K562 (cell line): Measurements from ENCODE around the gene DGKZ. TPM values are rescaled to one million over a fixed set of nuclear protein-coding genes. Genes with fewer than 3 reads are reported as not detected.

Source experiments
- ARID2 ChIP-seq: fragments of 450-650 bp; IDR thresholded peaks from 2 replicates; pipeline ENCODE4 v1.6.1; 2017; ENCODE audit warnings: antibody characterized with exemption, mild to moderate bottlenecking
- E2F3 ChIP-seq: fragments of 250-450 bp; sonication (Bioruptor Pico); IDR thresholded peaks from 2 replicates; pipeline ENCODE4 v1.4.0; 2020; ENCODE audit warnings: mild to moderate bottlenecking
- FIP1L1 ChIP-seq: fragments of 200-400 bp; formaldehyde crosslinking; IDR thresholded peaks from 2 replicates; pipeline ENCODE4 v1.6.1; 2018; ENCODE audit warnings: mild to moderate bottlenecking, low read depth, low read length; ENCODE audit not compliant: poor library complexity, severe bottlenecking
- FOXK2 ChIP-seq, 2 experiments: fragments of 450-650 bp; IDR thresholded peaks in 1 of 2; conservative IDR thresholded peaks in 1 of 2; 2 replicates each; pipeline ENCODE4 v1.6.1; 2016; ENCODE audit warnings: low read depth in 2 of 2, mild to moderate bottlenecking in 1 of 2
- HNRNPH1 ChIP-seq: fragments of 200-400 bp; formaldehyde crosslinking; optimal IDR thresholded peaks from 2 replicates; pipeline ENCODE3; 2017; ENCODE audit warnings: low read depth, mild to moderate bottlenecking, low read length, moderate library complexity
- MCM5 ChIP-seq: fragments of 450-650 bp; IDR thresholded peaks from 2 replicates; pipeline ENCODE4 v1.6.1; 2016; ENCODE audit warnings: low read depth
- MTA3 ChIP-seq: fragments of 450-650 bp; formaldehyde crosslinking; IDR thresholded peaks from 2 replicates; pipeline ENCODE4 v1.6.1; 2017; ENCODE audit warnings: mild to moderate bottlenecking, borderline replicate concordance
- OTX1 ChIP-seq: fragments of 450-650 bp; formaldehyde crosslinking; IDR thresholded peaks from 2 replicates; pipeline ENCODE4 v1.4.0; 2022; ENCODE audit warnings: mild to moderate bottlenecking
- POLR2A ChIP-seq: fragments of 450-650 bp; conservative IDR thresholded peaks from 2 replicates; pipeline ENCODE4 v1.6.1; 2016
- RNF2 ChIP-seq: sonication (generic); IDR thresholded peaks from 2 replicates; pipeline ENCODE4 v1.6.1; 2016
- RUNX1 ChIP-seq: sonication (generic); IDR thresholded peaks from 2 replicates; pipeline ENCODE4 v1.6.1; 2016; ENCODE audit warnings: antibody characterized with exemption, low read depth
- SMARCC2 ChIP-seq: fragments of 450-650 bp; IDR thresholded peaks from 2 replicates; pipeline ENCODE4 v1.6.1; 2017; ENCODE audit warnings: antibody characterized with exemption, moderate library complexity, mild to moderate bottlenecking, low read depth
- ZBTB8A ChIP-seq: fragments of 450-650 bp; IDR thresholded peaks from 2 replicates; pipeline ENCODE4 v1.6.1; 2018; ENCODE audit warnings: mild to moderate bottlenecking, moderate library complexity; ENCODE audit not compliant: partially characterized antibody
- polyA plus RNA-seq, 8 experiments: library from polyadenylated mRNA; depleted of rRNA in 4 of 8; stranded (reverse) in 5 of 8; unstranded in 3 of 8; fragments of >200 nt; fragmentation: Nextera tagmentation in 2 of 8; fragmentation: Illumina TruSeq in 1 of 8; extraction: Ambion mirVana in 2 of 8; extraction: Trizol in 1 of 8; gene quantifications; 2 replicates each; pipeline versions ENCODE4 v1.2.1 to v1.2.3, GENCODE V29; 2011 to 2014; ENCODE audit warnings: inconsistent platforms in 1 of 8, missing spikeins in 1 of 8
- total RNA-seq, 7 experiments: library from RNA; depleted of rRNA in 6 of 7; stranded (reverse); fragments of >200 nt in 6 of 7; fragmentation: Illumina TruSeq in 2 of 7; extraction: Trizol in 2 of 7; gene quantifications; 2 replicates each; pipeline versions ENCODE4 v1.2.1 to v1.2.3, GENCODE V29; 2011 to 2021; ENCODE audit warnings: low replicate concordance in 1 of 7
- TF ChIP-seq, protein P1 (sequence below): fragments of 250-450 bp; sonication (Bioruptor Pico); IDR thresholded peaks from 2 replicates; pipeline ENCODE4 v1.9.0; 2021; ENCODE audit warnings: mild to moderate bottlenecking
- TF ChIP-seq, protein P2 (sequence below), 2 experiments: fragments of 450-650 bp in 1 of 2; sonication (generic) in 1 of 2; formaldehyde crosslinking; conservative IDR thresholded peaks; 2 replicates each; pipeline versions ENCODE4 v1.4.0 to v1.8.1; 2020 to 2022; ENCODE audit warnings: mild to moderate bottlenecking in 1 of 2, missing genetic modification reagents in 1 of 2
- TF ChIP-seq, protein P3 (sequence below): fragments of 450-650 bp; IDR thresholded peaks from 2 replicates; pipeline ENCODE4 v1.6.1; 2018; ENCODE audit warnings: mild to moderate bottlenecking, low read depth; ENCODE audit not compliant: partially characterized antibody
- TF ChIP-seq, protein P4 (sequence below), 2 experiments: fragments of 450-650 bp in 1 of 2; sonication (generic) in 1 of 2; formaldehyde crosslinking in 1 of 2; IDR thresholded peaks; 2 replicates each; pipeline versions ENCODE4 v1.7.1 to v1.9.0; 2016 to 2022; ENCODE audit warnings: inconsistent platforms in 1 of 2, mild to moderate bottlenecking in 1 of 2, missing genetic modification reagents in 1 of 2

The DGKZ gene
- total and polyA plus RNA-seq, 9 of the 15 experiments (the other 6 are each of a cell fraction or from before 2014, with no cell fraction given): 0.51 to 100 (median 44.2) TPM

DNA sequence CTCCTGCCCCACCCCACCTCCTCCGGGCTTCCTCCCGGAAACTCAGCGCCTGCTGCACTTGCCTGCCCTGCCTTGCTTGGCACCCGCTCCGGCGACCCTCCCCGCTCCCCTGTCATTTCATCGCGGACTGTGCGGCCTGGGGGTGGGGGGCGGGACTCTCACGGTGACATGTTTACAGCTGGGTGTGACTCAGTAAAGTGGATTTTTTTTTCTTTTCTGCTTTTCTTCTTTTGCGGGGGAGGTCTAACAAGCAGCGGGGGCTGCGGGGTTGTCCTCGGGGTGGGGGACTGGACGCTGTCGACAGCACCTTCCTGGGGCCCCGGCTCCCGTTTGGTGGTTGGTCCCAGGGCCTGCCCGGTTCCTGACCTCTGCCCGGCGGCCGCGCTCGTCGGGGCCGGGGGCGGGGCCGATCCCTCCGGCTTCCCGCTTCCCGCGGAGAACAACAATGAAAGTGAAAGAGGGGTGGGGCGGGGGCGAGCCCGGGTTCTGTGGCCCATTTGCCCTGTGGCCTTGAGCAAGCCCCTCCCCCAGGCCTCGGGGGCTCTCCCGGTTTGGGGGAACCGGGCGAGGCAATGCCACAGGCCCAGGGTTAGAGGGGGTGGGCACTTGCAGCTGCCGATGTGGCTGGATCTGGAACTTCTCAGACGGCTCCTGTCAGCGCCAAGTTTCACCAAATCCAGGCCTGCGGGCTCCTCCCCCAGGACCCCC lies 33.2 kb downstream of the DGKZ start (continued):
- TF ChIP-seq OTX1 (CRISPR knock-in tag) (no peak), RUNX1 (no peak), RNF2 (no peak), SMARCC2 (no peak; the same call in 1 of the 2 replicates), ZBTB8A (no peak), HNRNPH1 (no peak), ARID2 (no peak), POLR2A (peak; percentile 66), FOXK2 (conservative IDR thresholded peaks at IDR 0.05 in 1 of 2, IDR thresholded peaks at IDR 0.05 in 1 of 2; ENCODE audit: low read depth in 2 of 2) (peak; percentile 90), MTA3 (peak; percentile 54), MCM5 (no peak), FIP1L1 (no peak), E2F3 (0 out of 2 replicates have a peak, but pooled peaks have one; percentile 19)
- TF ChIP-seq, protein P1, sequence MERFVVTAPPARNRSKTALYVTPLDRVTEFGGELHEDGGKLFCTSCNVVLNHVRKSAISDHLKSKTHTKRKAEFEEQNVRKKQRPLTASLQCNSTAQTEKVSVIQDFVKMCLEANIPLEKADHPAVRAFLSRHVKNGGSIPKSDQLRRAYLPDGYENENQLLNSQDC (CRISPR knock-in tag): no peak
- TF ChIP-seq, protein P2, sequence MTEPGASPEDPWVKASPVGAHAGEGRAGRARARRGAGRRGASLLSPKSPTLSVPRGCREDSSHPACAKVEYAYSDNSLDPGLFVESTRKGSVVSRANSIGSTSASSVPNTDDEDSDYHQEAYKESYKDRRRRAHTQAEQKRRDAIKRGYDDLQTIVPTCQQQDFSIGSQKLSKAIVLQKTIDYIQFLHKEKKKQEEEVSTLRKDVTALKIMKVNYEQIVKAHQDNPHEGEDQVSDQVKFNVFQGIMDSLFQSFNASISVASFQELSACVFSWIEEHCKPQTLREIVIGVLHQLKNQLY (CRISPR knock-in tag; conservative IDR thresholded peaks at IDR 0.05): no peak
- TF ChIP-seq, protein P3, sequence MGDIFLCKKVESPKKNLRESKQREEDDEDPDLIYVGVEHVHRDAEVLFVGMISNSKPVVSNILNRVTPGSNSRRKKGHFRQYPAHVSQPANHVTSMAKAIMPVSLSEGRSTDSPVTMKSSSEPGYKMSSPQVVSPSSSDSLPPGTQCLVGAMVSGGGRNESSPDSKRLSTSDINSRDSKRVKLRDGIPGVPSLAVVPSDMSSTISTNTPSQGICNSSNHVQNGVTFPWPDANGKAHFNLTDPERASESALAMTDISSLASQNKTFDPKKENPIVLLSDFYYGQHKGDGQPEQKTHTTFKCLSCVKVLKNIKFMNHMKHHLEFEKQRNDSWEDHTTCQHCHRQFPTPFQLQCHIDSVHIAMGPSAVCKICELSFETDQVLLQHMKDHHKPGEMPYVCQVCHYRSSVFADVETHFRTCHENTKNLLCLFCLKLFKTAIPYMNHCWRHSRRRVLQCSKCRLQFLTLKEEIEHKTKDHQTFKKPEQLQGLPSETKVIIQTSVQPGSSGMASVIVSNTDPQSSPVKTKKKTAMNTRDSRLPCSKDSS: no peak
- TF ChIP-seq, protein P4, sequence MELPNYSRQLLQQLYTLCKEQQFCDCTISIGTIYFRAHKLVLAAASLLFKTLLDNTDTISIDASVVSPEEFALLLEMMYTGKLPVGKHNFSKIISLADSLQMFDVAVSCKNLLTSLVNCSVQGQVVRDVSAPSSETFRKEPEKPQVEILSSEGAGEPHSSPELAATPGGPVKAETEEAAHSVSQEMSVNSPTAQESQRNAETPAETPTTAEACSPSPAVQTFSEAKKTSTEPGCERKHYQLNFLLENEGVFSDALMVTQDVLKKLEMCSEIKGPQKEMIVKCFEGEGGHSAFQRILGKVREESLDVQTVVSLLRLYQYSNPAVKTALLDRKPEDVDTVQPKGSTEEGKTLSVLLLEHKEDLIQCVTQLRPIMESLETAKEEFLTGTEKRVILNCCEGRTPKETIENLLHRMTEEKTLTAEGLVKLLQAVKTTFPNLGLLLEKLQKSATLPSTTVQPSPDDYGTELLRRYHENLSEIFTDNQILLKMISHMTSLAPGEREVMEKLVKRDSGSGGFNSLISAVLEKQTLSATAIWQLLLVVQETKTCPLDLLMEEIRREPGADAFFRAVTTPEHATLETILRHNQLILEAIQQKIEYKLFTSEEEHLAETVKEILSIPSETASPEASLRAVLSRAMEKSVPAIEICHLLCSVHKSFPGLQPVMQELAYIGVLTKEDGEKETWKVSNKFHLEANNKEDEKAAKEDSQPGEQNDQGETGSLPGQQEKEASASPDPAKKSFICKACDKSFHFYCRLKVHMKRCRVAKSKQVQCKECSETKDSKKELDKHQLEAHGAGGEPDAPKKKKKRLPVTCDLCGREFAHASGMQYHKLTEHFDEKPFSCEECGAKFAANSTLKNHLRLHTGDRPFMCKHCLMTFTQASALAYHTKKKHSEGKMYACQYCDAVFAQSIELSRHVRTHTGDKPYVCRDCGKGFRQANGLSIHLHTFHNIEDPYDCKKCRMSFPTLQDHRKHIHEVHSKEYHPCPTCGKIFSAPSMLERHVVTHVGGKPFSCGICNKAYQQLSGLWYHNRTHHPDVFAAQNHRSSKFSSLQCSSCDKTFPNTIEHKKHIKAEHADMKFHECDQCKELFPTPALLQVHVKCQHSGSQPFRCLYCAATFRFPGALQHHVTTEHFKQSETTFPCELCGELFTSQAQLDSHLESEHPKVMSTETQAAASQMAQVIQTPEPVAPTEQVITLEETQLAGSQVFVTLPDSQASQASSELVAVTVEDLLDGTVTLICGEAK (IDR thresholded peaks at IDR 0.05): no peak
- TF ChIP-seq, protein P4 (CRISPR knock-in tag; IDR thresholded peaks at IDR 0.05): no peak
